Neural progenitor cell (in vitro differentiated cells): ENCODE data around the gene MASTL.

ENCODE experiments used
- CTCF ChIP-seq: fragments of 200-600 bp; sonication (generic); IDR thresholded peaks from 2 replicates; pipeline ENCODE4 v1.5.1; 2017; ENCODE audit warnings: antibody characterized with exemption, mild to moderate bottlenecking
- EZH2phosphoT487 ChIP-seq: fragments of 200-600 bp; sonication (generic); IDR thresholded peaks from 2 replicates; pipeline ENCODE4 v1.6.1; 2017; ENCODE audit warnings: antibody characterized with exemption

- TF ChIP-seq CTCF = no peak
- TF ChIP-seq EZH2phosphoT487 = no peak
Measured at GRCh38 chr10:27145937-27146336, 9.2 kb upstream of the MASTL start.
